Activated gamma-delta T cell treated with Interleukin-2 at 50 U/mL for 16 hours (primary cell): ENCODE data around the gene PREP.
"Not testable (repeated sequence)": the region's sequence is repeated elsewhere in the genome, so short reads cannot be mapped to it uniquely, and the experiment has no call there.

Experiments
- DNase-seq: peaks from one replicate; pipeline ENCODE4 v3.0.0-alpha.2; 2020

The PREP gene

GRCh38 chr6:105338350-105338983, 64.4 kb downstream of the PREP start:
- not testable (repeated sequence) for DNase-seq

GRCh38 chr6:105336986-105337385, 65.9 kb downstream of the PREP start:
- no peak for DNase-seq

GRCh38 chr6:105332576-105332975, 70.3 kb downstream of the PREP start:
- DNase-seq: no peak

- DNase-seq: no peak
These were observed 71.0 kb downstream of the PREP start for GRCh38 chr6:105331927-105332326.

GRCh38 chr6:105330913-105331312, 72.0 kb downstream of the PREP start:
- DNase-seq: no peak

- DNase-seq: no peak
These were observed 72.5 kb downstream of the PREP start for GRCh38 chr6:105330364-105330763.

GRCh38 chr6:105326833-105327770, 75.8 kb downstream of the PREP start:
- DNase-seq: no peak

GRCh38 chr6:105326216-105326615, 76.7 kb downstream of the PREP start:
- DNase-seq: no peak

- DNase-seq: no peak
These were observed 78.4 kb downstream of the PREP start for GRCh38 chr6:105324386-105324950.

- no peak for DNase-seq
These were observed 80.2 kb downstream of the PREP start for GRCh38 chr6:105322499-105323225.

- DNase-seq: no peak
These were observed 81.2 kb downstream of the PREP start for GRCh38 chr6:105321728-105322127.

- no peak for DNase-seq
These were observed 81.7 kb downstream of the PREP start for GRCh38 chr6:105321207-105321606.

GRCh38 chr6:105320765-105321164, 82.1 kb downstream of the PREP start:
- DNase-seq: no peak

GRCh38 chr6:105320271-105320670, 82.6 kb downstream of the PREP start:
- DNase-seq: no peak

- DNase-seq: no peak
These were observed 83.6 kb downstream of the PREP start for GRCh38 chr6:105319331-105319730.

GRCh38 chr6:105318660-105319059, 84.2 kb downstream of the PREP start:
- DNase-seq: no peak

- no peak for DNase-seq
These were observed 85.0 kb downstream of the PREP start for GRCh38 chr6:105317607-105318533.

- no peak for DNase-seq
These were observed 89.7 kb downstream of the PREP start for GRCh38 chr6:105313211-105313610.

- no peak for DNase-seq
These were observed 91.9 kb downstream of the PREP start for GRCh38 chr6:105310947-105311346.

- DNase-seq: no peak
These were observed 92.5 kb downstream of the PREP start for GRCh38 chr6:105310371-105310770.

- no peak for DNase-seq
These were observed 94.0 kb downstream of the PREP start for GRCh38 chr6:105308840-105309239.

- DNase-seq: no peak
These were observed 97.4 kb downstream of the PREP start for GRCh38 chr6:105305521-105305920.
